HG03354 (cell line): ENCODE data around the gene FASTK.

Experiments used
- ATAC-seq: cut with Tn5 transposase; IDR thresholded peaks from one replicate; pipeline ENCODE4 v1.9.1; 2021; ENCODE audit warnings: mild to moderate bottlenecking; ENCODE audit not compliant: unreplicated experiment, poor library complexity, severe bottlenecking

Gene FASTK

DNA sequence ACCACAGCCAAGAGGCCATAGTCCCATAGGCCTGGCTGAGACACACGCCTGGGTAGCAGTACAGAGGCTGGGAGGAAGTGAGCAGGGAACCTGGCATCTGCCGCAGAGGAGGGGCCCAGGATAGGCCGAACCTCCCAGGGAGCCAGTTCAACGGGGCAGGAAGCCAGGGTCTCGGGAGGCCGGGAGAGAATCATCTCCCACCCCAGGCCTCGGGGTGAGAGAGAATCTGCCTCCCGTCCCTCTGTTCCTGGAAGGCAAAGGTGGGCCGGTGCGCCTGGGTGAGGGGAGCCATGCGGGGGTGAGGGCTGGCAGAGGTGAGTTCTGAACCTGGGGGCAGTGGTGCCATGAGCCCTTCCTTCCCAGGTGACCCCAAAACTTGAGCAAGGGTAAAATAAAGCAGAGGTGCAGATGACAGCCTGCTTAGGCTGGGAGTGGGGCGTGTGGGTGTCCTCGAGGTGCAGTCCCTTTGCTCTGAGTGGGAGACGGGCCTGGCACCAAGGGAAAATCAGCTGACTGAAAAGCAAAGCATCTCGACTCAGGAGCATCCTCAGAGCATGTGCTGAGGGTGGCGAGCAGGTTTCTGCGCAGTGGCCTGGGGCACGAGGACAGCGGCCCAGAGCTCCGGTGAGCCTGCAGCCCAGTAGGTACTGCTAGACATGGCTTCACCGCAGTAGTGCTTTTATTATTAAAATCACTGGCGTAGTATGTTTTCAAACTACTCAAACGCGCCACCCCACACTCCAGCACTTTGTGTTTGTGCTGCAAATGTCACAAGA, 21.2 kb upstream of the FASTK start:
- ATAC-seq, result no peak

DNA sequence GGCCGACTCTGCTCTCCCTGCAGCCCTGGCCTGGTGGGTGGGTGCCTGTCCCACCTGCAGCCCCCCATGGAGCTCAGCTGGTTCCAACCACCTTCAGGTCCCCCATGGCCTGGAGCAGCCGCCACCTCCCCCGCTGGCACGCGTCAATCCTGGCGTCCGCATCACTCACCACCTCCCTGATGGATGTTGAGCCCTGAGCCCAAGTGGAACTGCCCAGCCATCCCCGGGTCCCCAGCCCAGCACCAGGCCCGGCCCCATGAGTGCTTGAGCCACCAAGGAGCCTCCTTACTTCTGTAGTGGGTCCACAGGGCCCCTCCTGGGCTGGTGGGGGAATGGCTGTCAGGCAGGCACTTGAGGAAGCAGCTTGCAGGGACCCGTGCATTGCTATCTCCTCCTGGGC, 20.3 kb upstream of the FASTK start:
- no peak for ATAC-seq

DNA sequence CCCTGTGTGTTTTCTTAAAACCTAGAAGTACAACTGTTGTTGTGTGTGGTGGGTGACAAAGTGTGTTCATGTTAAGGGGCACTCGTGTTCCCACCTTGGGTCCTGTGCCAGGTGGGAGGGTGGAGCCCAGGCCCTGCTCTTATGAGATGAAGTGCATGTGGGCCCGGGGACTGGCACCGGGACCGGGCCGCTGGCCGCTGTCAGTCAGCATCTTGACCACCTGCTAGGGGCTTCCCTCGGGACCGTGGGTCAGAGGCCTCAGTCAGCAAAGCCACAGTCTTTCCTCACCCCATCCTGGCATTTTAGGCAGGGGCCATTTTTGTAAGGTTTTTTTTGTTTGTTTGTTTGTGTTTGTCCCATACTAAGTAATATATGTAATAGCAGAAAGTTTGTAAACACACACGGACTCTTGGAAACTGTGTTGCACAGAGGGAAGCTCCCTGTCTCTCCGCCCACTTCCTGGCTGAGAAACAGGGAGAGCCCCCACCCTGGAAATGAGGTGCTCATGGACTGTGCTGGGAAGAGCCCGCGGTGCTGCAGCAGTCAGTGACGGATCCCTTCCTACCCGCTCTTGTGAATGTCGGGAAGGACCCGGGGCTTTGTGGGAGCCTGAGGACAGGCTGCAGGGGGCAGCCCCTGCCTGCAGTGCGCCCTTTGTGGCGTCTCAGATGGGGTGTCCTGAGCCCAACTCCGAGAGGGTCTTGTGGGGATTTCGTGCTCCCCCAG, 19.0 kb upstream of the FASTK start:
- ATAC-seq, result no peak

DNA sequence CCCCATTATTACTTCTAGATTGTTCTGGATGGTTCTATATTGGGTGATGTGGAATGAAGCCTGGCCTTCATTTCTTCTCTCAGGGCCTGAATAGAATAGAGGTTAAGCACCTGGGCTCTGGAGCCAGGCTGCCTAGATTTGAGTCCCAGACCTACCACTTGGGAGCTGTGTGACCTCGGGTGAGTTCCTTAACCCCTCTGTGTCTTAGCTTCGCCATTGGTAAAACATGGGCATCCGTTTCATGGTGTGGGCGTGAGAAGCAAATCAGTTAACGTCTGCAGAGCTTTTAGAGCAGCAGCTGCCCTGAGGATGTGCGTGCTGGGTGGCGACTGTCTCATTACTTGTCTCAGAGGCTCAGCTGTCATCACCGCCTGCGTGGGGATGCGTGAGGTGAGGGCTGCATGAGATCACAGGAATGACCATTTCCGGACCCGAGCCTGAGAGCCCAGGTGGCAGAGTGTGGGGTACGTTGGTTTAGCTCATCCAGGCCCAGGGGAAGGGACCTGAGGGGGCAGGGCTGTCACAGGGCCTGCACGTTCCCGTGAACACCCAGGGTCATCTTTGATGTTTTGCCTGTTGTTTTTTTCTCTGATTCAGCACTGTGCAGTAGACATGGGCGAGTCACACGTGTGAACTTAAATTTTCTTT, 15.3 kb upstream of the FASTK start:
- ATAC-seq, result no peak

DNA sequence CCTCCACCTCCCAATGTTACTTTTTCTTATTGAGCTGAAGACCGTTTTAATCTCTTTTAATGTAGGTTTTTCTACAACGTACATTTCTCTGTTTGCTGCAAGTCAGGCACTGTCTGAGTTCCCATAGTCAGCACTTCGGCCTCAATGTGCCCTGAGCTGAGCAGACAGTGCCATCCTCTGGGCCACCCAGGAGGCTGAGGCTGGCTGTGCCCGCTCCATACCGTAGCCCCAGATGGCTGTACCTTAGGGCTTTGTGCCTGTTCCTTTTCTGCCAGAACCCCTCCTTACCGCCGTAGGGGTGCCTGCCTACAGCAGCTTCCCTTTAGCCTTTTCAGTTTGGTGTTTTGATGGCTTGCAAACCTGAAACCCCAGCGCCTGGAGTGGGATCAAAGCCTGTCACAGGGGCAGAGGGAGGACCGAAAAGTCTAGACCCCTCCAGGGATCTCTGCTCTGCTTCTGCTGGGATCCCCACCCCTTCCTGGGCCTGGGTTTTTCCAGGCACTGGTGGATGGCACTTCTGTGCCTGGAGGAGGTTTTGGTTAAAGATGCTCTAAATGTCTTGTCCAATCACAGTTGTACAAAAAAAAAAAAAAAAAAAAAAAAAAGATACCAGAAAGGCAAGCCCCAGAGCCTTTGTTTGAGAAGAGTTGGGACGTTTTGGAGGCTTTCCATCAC, 14.7 kb upstream of the FASTK start:
- no peak for ATAC-seq

DNA sequence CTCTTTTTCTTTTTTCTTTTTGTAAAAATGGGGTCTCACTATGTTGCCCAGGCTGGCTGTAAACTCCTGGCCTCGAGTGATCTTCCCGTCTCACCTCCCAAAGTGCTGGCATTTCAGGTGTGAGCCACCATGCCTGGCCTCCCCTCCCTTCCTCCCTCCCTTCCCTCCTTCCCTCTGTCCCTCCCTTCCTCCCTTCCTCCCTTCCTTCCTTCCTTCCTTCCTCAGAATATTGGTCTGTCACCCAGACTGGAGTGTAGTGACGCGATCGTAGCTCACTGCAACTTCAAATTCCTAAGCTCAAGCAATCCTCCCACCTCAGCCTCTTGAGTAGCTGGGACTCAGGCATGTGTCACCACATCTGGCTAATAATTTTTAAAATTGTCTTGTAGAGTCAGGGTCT, 14.1 kb upstream of the FASTK start:
- no peak for ATAC-seq

DNA sequence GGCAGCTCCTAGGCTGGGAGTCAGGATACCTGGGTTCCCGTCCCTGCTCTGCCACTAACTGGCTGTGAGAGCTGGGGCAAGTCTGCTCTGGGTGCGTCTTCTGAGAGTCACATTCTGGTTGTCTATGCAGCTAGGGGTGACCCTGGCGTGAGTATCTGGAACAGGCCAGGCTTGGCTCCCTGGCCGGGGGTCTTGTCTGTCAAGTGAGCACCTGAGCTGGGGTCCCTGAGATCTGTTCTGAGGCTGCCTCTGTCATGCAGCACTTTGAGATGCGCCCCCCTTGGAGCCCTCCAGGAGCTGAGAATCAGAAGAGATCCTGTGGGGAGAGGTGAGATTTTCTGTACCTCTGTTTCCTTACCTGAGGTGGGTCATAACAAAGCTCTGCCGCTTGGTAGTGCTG, 13.1 kb upstream of the FASTK start:
- no peak for ATAC-seq

DNA sequence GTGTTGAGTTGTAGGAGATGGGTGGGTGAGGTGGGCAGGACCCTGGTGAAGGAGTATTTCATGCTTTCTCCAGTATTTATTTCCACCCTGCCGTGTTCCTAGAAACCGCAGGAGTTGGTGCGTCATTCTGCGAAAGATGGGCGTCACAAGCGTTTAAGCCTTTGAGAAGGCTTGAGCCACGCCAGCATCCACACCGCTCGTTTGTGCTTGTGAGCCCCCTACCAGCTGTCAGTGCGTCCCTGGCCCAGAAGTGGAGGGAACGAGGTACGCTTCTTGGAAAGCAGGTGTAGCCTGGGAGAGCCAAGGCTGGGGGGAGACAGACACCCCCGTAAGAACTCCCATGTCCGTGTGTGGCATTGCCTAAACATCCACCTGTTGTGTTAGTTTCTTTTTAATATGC, 11.4 kb upstream of the FASTK start:
- no peak for ATAC-seq

DNA sequence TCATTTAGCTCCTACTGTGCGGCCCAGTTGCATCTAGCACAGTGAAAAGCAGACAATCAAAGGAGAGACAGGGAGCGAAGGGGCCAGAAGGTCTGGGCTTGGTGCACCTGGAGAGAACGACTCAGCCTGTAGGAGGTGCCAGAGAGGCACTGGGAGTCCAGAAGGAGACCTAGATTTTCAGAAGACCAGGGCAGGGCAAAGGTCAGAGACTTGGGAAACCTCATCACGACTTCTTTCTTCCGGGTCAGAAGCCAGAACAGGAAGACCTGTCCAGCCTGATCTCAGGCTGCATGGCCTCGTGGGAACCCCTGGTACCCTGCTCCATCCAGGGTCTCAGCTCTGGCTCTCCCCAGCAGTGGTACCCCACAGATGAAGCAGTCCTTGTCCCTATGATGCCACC, 10.8 kb upstream of the FASTK start:
- ATAC-seq, result no peak

DNA sequence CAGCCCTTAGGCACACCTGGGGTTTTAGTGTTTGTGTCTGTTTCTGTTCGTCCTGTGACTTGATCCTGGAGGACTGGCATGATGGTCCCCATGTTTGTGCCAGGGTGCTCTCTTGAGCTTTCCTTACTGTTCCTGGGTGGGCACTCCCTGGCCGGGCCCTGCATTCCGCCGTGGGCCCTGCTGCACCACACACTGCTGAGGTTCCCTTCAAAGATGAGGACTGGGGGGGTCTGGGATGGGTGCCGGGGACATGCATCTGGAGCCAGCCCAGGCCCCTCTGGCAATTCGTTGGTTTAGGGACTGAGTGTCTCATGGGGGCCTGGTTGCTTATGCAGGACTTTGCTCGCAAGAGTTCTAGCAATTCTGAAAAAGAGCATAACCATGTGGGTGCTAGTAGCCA, 10.4 kb upstream of the FASTK start:
- no peak for ATAC-seq

DNA sequence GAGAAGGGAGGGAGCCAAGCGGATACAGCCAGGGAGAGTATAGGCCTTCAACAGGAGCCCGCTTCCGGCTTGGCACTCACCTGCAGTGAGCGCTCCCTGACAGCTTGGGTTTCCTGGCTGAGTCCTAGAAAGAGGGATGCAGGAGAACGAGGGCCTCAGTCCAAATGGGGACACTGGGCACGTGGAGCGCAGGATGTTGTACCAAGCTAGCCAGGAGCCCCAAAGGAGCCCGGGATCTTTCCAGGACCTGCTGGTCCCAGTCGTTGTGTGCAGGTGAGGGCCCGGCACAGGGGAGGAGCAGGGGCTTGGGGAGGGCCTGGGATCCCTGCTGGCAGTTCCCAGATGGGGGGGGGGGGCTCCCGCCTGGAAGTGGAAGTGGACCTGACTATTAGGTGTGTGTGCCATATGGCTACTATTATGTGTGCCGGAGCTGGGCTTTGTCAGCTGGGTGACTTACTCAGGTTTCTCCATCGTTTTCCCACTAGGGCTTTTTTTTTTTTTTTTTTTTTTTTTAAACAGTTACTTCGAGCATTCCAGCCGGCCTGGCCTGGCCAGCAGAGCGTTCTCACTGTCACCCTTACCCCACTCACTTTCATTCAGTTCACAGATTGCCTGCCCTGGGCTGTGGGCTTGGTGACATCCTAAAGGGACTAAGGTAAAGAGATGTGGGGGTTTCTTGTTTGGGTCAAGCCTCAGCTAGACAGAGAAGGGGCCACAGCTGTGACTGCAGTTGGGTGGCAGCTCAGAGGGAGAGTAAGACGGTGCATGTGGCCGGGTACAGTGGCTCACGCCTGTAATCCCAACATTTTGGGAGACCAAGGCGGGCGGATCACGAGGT, 9.5 kb upstream of the FASTK start:
- ATAC-seq, result no peak

DNA sequence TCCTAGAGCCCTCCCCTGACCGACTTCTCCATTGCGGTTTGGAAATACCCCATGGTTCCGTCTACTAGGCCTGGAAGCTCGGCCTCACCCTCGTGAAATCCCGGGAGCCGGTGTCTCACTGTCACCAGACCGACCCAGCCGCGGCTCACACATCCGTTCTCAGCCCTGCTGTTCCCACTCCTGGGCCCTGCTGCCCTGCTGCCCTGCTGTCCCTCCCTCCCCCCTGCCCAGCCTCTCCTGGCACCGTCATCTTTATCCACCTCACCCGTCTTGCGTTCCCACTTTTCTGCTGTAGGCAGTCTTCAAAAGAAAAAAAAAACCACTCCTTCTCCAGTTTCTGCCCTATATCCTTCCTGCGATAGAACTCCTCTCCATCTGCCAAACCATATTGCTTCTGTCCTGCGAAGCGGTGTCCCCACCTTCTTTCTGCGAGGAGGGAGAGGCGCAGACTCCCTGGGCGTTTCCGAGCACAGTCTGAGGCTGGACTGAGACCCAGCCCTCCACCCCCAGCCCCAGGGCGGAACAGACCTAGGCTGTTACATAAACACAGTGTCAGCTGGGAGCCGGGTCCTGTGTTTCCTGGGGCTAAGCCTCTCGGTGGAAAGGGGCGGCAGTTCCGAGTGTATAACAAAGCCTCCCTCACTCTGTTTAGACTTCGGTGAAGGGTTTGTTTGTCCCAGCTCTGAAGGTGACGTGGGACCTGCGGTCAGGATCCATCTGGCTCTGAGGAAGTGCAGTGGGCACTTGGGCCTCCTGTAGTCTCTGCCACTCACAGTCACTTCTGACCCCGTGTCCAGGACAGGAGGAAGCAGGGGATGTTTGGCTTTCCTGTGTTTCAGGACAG, 8.5 kb upstream of the FASTK start:
- no peak for ATAC-seq

DNA sequence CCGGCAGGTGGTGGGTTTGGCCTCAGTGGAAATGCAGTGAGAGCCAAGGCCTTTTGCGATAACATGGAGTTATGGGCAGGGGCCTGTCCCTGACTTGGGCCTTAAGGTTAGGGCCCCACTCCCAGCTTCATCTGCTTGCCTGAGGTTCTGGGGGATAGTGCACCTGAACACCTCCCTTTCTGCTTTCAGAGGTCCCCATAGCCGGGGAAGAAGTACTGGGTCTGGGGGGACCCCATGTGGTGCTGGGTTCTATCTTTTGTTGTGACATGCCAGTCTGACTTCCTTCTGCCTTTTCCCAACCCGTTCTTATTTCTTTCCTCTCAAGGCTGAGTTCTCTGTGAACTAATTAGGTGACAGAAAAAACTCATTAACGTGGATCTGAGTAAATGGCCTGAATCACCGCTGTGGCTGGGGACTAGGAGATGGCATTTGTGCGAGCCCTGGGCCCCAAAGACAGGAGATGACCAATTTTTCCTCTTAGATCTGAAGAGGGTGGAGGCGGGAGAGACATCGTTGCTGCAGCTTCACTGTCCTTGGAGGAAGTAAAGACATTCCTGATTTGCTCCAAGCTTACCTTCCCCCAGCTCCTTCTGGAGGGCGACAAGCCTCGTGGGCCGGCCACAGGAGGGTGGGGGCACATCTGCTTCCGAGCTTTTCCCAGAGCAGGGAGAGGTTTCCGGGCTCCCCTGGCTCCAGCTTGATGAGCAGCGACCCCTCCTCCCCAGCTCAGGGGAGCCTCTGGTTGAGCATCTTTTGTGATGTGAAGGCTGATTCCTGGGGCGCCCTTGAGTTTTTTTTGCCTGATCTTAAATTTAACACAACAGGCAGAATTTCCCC, 7.6 kb upstream of the FASTK start:
- ATAC-seq, result no peak

DNA sequence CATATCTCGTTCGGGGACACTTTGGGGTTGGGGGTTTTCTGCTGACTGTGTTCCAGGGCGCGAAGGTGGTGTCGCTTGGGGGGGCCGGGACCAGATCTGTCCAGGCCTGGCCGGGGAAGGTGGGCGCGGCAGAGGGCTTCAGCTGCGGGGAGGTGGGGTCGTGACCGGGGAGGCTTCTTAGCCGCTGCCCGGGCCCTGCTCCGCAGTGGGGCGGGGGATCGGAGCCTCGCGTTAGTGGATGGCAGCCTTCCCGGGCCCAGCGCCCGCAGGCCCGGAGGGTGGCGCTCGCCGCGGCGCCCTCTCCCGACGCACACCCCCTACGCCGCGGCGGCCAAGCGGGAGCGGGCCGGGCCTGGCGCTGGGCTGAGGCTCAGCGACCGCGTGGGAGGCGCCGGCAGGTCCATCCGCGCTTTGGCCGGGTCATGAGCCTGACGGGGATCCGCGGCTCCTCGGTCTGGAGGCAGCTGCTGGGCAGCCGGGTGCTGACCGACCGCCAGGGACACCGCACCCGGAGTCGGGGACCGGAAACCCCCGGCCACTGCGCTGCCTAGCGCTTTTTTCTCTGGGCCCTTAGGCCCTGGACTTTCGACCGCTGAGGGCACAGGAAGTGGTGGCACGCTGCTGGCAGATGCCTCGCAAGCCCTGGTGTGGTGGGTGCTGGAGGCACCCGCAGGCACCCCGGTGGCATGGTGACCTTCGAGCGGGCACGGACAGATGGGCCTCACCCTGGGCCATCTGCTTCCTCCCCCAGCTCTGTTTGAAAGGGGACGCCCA, 6.8 kb upstream of the FASTK start:
- ATAC-seq, result peak; percentile 14

DNA sequence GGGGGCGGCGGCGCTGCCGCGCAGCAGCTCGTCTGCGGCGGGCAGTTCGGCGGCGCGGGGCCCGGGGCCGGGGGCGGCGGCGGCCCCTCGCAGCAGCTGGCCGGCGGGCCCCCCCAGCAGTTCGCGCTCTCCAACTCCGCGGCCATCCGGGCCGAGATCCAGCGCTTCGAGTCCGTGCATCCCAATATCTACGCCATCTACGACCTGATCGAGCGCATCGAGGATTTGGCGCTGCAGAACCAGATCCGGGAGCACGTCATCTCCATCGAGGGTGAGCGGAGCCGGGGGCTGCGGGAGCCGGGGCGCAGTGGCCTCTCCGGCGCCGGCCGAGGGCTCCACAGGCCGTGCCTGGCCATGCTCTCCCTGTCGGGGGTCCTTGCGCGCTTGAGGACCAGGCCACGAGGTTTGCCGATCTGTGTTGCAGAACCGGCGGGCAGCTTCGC, 6.2 kb upstream of the FASTK start:
- ATAC-seq, result no peak

DNA sequence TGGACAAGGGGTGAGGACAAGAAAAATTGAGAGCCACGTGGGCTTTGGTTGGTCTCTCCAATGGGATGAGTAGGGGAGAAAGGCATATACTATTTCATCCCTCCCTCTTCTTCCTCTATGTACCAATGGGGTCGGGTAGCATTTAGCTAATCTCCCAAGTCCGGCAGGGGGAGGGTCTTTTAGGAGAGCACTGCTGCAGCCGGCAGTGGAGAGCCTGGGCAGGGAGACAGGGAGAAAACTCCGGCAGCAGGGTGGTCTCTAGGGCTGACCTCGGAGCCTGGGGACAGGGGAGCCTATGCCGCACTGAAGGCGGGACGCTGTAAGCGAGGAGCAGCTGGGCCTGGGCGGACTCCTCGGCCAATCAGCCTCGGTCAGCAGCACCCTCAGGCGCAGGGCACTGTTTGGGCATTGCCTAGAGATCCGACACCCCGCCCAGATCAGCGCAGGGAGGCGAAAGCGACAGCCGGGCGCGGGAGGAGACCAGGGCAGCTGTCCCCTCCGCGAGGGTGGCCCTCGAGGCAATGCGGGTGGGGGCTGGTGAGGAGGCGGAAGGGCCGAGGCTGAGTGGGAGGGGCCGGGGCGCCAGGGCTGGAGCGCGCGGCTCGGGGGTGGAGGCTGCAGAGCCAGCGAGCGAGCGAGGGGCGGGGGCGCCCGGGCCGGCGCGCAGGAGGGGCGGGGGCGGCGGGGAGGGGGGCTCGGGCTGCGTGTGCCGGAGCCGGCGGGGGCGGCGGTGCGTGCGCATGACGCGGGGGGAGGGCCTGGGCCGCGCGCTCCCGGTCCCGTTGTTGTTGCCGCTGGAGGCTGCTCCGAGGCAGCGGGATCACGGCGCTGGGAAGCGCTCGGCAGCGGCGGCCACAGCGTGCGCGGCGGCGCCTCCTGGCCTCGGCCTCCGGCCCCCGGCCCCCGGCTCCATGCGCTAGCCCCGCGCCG, 5.3 kb upstream of the FASTK start, which contains the start of gene AGAP3:
Gene AGAP3 (plus strand): TSS at position 785 of the 930 bp plus-strand sequence. CDS start 267 bp downstream, outside the sequence.
- peak; percentile 46 for ATAC-seq
